Middle frontal gyrus (tissue), 1 donor: ENCODE measurements around the gene NUP188.

Experiments used
- DNase-seq: peaks from one replicate; pipeline ENCODE4 v3.0.0-alpha.2; 2015; ENCODE audit warnings: low spot score; ENCODE audit errors: extremely low spot score

The NUP188 gene

DNA sequence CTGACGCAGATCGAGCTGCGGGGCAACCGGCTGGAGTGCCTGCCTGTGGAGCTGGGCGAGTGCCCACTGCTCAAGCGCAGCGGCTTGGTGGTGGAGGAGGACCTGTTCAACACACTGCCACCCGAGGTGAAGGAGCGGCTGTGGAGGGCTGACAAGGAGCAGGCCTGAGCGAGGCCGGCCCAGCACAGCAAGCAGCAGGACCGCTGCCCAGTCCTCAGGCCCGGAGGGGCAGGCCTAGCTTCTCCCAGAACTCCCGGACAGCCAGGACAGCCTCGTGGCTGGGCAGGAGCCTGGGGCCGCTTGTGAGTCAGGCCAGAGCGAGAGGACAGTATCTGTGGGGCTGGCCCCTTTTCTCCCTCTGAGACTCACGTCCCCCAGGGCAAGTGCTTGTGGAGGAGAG is 31.3 kb upstream of the NUP188 start:
- no peak for DNase-seq

DNA sequence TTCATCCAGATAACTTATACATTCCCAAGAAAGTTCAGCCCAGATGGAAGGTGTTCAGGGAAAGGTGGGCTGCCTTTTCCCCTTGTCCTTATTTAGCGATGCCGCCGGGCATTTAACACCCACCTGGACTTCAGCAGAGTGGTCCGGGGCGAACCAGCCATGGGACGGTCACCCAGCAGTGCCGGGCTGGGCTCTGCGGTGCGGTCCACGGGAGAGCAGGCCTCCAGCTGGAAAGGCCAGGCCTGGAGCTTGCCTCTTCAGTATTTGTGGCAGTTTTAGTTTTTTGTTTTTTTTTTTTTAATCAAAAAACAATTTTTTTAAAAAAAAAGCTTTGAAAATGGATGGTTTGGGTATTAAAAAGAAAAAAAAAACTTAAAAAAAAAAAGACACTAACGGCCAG is 30.8 kb upstream of the NUP188 start:
- no peak for DNase-seq

DNA sequence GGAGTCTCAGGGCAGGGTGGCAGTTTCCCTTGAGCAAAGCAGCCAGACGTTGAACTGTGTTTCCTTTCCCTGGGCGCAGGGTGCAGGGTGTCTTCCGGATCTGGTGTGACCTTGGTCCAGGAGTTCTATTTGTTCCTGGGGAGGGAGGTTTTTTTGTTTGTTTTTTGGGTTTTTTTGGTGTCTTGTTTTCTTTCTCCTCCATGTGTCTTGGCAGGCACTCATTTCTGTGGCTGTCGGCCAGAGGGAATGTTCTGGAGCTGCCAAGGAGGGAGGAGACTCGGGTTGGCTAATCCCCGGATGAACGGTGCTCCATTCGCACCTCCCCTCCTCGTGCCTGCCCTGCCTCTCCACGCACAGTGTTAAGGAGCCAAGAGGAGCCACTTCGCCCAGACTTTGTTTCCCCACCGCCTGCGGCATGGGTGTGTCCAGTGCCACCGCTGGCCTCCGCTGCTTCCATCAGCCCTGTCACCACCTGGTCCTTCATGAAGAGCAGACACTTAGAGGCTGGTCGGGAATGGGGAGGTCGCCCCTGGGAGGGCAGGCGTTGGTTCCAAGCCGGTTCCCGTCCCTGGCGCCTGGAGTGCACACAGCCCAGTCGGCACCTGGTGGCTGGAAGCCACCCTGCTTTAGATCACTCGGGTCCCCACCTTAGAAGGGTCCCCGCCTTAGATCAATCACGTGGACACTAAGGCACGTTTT is 30.2 kb upstream of the NUP188 start:
- DNase-seq: peak; percentile 43

DNA sequence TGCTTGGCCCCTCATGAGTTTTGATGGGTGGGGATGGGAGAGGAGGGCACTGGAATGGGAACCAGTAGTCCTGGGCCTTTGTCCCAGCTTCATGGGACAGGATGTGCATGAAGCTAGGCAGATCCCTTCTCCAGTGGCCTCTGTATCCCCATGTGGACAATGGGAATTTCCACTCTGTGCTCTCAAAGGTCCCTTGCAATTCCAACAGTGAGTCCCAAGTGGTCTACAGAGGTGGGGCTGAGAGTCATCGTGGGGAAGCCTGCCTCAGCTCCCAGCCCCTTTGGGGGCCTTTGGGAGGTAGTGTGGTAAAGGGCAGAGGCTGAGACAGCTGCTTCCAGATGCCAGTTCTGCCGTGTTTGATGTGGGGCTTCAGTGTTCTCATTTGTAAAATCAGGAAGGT is 28.6 kb upstream of the NUP188 start:
- no peak for DNase-seq

DNA sequence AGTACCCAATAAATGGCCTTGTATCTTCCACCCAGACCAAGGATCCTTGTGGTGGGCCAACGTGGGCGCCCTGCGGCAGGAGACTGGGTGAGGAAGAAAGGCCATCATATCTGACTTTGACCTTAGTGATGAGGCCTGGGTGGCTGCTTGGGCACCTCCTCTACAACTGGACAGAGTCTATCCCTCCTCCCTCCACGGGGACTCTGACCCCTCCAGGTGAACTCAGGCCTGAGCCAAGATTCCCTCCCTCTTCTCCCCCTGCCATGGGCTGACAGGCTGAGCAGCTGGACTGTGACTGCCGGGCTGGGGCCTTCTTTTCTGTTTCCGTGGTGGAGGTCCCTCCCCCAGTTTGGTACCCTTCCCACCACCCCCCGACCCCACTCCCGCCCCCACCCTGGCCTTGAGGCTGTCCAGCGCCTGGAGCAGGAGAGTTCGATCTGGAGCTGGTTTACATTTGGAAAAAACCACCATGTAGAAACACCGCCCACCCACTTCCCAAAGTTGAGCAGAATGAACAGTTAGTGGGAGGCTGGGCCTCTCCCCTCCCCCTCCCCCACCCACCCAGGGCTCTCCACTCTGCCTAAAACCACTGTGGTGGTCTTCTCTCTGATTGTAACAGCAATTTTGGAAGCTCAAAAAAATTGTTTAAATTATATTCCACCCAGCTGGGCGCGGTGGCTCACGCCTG is 28.0 kb upstream of the NUP188 start:
- DNase-seq: no peak

DNA sequence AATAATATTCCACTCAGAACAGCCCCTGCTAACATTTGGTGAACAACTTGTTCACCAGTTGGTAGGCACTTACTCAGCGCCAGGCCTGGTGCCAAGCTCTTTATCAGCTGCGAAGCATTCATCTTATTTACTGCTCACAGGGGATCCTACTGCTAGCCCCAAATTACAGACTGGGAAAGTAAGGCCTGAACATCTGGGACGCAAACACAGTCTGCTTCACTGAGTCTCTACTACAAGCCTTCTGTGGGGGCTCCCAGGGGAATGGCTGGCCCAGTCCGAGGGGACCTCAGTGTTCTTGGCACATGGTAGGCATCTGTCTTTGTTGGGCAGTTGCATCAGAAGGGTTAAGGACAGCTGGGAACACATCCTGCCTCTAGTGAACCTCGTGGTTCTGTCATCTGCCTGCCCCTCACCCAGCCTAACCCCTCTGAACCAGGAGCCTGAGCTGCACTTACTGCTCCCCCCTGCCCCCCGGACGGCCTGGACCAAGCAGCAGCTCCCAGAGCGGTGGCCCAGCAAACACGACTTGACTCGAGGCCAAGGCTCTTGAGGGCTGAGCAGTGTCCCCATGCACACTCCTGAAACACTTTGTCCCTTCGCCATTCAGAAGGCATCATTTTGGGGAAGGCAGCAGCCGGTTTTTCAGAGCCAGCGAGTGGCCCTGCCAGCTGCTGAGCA is 27.0 kb upstream of the NUP188 start, which contains the start of gene PHYHD1:
PHYHD1 (plus strand) TSS at position 602 of the 678 bp plus-strand sequence. CDS start 1,342 bp downstream, outside the sequence.
- DNase-seq: peak; percentile 44

DNA sequence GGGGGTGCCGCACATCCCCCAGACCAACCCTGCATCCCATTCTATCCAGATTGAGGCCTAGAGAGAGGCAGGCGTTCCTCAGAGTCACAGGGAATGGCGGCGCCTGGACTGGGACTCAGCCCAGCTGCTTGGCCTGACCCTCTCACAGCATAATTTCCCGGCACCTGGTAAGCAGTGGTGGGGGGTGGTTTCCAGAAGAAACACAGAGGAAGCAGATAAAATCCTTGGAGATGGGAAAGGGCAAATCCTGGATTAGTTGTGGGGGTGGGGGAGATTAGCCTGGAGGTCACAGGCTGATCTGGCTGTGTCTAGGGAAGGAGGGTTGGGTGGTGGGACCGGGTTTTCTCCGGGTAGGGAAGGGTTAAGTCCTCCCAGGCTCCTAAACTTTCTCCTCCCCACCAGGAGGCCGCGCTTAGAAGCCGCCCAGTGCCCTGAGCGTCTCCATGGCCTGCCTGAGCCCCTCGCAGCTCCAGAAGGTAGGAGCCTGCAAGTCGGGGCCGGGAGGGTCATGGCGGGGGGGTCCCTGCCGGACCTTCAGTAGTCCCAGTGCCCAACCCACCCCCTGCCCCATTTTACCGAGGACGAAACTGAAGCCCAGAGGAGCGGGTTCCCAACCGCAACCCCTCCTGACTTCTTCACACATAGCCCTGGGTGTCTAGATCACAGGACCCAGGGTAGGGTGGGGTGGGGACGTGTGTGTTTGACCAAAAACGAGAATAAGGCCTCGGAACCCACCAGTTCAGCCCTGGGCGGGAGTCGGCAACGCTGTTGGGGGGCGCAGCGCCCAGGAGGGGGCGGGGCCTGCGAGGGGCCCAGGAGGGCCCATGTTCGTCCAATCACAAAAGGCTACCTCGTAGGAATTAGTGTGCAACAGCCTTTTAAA is 25.4 kb upstream of the NUP188 start:
- DNase-seq: no peak

DNA sequence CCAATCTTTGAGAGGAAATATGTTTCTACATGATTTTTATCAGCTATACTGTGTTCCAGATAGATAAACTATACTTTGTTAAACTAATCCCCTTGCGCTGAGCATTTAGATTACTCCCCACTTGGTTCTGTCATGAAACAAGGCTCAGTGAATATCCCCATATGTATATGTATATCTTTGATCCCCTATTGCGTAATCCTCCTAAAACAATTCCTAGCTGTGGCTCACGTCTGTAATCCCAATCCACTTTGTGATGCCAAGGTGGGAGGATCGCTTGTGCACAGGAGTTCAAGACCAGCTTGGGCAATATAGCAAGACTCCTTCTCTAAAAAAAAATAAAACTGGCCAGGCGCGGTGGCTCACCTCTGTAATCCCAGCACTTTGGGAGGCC is 24.0 kb upstream of the NUP188 start:
- no peak for DNase-seq

DNA sequence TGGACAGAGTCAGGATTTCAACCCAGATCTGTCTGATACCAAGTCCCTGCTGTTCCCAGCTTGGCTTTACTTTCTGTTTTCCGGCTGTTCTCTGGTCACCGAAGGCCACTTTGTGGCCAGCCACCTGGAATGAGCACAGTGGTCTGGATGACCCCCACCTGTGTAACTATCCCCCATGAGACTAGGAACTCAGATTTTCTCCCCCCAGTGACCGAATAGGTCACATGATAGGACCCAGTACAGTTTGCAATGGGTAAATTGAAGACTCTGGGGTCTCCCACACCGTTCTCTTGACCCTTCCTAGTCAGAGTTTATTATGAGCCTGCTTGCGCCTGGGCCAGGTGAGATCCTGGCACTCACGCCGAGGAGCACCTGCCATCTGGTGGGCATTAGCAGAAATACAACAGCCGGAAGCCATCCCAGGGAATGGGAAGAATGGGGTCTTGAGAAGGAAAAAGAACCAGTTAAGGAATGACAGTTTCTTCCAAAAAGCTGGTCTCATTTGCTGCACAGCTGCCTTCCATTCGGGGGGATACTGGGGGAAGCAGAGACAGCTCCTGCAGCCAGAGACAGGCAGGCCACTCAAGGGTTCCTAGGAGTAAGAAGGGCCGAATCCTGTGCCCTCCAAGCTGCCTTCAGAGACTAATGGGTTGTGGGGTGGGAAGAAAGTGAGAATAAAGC is 19.6 kb upstream of the NUP188 start:
- DNase-seq: no peak

DNA sequence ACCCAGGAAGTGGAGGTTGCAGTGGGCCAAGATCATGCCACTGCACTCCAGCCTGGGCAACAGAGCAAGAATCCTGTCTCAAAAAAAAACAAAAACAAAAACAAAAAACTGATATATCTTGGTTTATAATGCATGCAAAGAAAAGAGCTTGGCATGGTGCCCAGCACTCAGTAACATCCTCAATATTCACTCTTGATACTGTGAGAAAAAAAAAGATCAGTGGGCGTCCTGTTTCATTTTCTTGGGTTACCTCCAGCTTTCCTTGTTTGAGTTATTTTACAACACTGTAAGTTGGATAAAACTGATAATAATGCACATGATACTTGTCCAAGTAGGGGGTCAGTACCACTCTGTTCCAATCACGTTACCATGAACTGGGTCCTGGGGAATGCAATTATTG is 18.9 kb upstream of the NUP188 start:
- no peak for DNase-seq

DNA sequence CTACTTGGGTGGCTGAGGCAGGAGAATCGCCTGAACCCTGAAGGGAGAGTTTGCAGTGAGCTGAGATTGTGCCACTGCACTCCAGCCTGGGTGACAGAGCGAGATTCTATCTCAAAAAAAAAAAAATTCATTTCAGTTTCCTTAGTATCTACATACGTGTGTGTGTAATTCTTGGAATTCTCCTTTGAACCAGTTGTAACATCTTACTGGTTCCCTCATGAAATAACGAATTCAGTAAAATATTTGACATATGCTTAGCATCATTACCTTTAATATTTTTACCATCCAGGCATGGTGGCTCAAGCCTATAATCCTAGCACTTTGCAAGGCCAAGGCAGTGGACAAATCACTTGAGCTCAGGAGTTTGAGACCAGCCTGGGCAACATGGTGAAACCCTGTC is 17.9 kb upstream of the NUP188 start:
- no peak for DNase-seq

DNA sequence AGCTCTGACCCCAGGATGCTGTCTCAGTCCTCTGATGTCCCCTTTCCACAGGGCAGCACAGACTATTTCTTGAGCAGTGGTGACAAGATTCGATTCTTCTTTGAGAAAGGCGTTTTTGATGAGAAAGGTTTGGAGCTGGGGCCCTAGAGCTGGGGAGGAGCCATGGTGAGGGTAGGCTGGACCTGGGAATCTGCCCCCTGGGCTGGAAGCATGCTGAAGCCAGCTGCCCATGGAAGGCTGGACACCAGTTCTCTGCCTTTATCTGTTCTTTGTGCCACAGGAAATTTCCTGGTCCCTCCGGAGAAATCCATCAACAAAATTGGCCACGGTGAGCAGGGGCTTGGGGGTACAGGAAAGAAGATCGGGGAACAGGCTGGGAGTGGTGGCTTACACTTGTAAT is 13.8 kb upstream of the NUP188 start:
- no peak for DNase-seq

DNA sequence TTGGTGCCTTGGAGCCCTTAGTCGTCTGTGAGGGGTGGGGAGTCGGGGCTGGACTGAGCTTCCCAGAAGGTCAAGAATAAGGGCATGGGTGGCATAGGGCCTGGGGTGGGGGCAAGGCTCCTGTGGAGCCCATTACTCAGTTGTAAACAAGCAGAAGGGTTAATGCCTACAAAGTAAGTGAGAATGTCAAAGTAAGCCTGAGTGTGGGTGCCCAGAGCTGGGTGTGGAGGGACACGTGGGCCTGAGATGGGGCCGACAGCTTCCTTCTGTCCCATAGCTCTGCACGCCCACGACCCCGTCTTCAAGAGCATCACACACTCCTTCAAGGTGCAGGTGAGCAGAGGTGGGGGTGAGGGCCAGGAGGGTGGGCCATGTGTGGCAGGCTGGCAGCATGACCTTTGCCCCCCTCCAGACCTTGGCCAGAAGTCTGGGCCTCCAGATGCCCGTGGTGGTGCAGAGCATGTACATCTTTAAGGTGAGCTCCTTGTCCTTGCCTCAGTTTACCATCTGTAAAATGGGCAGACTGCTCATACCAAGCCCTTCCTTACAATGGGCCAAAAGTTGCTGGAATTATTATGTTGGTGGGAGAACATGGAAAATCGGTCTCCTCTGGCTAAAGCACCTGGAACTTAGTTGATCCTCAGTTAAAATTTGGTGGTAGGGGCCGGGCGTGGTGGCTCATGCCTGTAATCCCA is 11.2 kb upstream of the NUP188 start:
- DNase-seq: no peak

DNA sequence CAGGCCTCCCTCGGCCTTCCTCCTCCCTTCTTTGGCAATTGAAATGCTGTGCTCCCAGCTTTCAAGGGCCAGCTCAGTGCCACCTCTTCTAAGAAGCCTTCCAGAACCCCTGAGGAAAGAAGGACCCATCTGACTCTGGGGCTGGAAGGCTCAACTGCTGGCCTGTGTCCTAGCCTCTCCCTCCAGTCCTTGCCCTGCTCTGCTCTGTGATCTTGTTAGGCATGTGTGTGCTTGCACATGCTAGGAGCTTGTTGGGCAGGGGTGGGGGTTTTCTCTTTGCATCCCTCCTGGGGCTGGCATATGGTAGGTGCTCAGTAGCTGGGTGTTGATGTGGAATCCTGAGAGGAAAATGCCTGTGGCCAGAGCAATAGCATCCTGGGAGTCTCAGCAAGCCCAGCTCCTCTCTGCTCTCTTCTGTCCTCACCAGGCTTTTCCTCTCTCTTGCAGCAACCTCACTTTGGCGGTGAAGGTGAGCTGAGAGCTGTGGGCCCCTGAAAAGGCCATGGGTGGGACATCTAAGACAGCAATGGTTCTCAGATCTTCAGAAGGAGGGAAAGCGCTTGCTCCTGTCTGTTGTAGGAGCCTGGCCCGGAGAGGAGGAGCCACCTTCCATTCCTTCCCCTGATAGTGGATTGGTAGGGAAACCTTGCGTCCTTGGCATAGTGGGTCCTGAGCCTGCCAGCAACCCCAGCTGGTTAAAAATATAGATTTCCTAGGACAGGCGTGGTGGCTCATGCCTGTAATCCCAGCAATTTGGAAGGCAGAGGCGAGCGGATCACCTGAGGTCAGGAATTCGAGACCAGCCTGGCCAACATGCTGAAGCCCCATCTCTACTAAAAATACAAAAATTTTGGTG is 10.0 kb upstream of the NUP188 start:
- DNase-seq: no peak

DNA sequence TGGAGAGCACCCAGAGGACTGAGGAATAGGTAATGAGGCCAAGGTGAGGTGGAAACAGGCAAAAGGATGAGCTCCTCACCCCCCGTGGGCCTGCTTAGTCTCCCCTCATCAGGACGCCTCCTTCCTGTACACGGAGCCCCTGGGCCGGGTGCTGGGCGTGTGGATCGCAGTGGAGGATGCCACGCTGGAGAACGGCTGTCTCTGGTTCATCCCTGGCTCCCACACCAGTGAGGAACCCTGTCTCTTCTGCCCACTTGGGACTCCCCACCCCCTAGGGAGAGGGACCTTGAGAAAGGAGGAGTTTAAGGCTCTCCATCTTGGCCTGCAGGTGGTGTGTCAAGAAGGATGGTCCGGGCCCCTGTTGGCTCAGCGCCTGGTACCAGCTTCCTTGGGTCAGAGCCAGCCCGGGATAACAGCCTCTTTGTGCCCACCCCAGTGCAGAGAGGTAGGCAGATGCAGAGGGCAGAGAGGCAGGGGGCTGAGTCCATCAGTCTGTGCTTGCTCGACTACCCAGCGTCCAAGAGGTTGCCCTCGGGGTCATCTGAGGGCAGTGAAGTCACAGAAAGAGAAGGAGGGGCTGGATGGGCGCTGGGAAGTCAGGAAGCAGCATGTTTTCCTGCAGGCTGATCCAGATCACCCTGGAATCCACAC is 7.1 kb upstream of the NUP188 start:
- no peak for DNase-seq

DNA sequence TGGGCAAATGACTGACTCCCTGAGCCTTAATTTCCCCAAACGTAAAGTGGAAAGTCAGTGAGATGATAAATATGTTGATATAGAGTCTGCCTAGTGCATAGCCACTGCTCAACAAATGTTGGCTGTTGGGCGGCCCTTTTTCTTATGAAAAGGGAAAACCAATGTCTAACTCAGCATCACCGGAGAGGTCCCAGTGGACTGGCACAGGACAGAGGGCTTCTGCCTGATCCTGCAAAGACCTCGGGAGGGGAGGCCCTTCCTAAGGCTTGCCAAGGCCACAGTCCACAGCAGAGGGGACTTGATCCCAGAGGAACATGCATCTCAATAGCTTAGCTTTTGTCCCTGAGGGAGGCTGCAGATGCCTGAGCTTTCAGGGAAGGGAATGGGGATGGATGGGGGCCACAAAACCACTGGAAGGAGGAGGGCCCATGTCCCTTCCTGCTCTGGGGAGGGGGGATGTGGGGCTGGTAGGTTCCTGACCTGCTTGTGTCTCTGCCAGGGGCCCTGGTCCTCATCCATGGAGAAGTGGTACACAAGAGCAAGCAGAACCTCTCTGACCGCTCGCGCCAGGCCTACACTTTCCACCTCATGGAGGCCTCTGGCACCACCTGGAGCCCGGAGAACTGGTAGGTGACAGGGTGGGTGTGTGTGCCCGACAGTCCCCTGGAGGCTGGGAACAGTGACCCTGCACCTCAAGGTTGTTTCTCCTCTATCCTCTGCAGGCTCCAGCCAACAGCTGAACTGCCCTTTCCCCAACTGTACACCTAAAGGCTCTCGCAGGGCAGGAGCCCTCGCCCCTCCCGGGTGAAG is 6.3 kb upstream of the NUP188 start:
- DNase-seq: no peak

DNA sequence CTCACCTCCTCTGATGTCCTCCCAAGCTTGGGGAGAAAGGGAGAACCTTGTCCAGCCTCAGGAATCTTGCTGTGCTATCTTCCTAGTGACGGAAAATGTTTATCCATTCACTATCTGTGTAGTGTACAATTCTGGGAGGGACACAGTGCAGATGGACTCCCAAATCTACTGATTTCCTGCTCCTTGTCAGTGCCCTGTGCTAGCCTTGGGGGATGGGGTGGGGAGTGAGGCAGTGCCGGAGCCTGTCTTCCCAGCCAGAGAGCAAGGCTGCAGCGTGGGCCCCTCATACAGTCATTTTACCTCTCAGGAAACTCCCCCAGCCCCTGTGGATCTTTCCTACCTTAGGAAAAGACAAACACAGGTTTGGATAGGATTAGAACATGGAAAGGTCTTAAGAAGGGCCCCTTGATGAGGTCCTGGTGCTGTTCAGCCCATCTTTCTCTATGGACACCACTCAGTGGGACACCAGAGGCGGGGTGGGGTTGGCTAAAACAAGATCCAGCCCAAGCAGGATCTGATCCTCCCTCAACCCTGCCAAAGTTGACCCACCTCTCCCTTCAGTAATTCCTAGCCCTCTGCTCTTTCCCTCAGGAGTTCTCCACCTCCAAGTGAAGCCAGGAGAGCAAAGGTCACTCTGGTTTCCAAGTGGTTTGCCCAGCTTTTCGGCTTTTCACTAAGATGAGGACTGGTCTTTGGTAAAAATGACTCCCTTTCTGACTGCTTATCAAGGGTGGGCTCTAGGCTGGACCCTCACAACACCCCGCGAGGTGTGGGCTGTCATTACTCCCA is 3.5 kb upstream of the NUP188 start:
- no peak for DNase-seq
